ENCODE results near the gene SYTL4.
"Not testable (repeated sequence)": the region's sequence is repeated elsewhere in the genome, so short reads cannot be mapped to it uniquely, and the experiment has no call there.

The SYTL4 gene

GRCh38 chrX:100731441-100732281 is at the start of gene SYTL4:
SYTL4 (minus strand) TSS chrX:100732121; CDS start chrX:100702037, 30,084 bp downstream.
- Mint-ChIP-seq H3K27ac (no peak within 1 kb of the TSS), H3K4me1 (no peaks in the 10 kb centered on the region), H3K9me3 (peaks cover 5% of the 10 kb centered on the region), H3K4me3 (peak within 1 kb of the TSS; percentile 36), H3K36me3 (no peaks in the 10 kb centered on the region), H3K27me3 (peaks cover 44% of the 10 kb centered on the region)
- ATAC-seq: no peak

- ATAC-seq, H3K9me3 Mint-ChIP-seq, H3K27me3 Mint-ChIP-seq, H3K27ac Mint-ChIP-seq, H3K4me1 Mint-ChIP-seq, H3K36me3 Mint-ChIP-seq, H3K4me3 Mint-ChIP-seq: not testable (repeated sequence)
These were observed 37.5 kb upstream of the SYTL4 start for GRCh38 chrX:100769439-100769838.

DNA sequence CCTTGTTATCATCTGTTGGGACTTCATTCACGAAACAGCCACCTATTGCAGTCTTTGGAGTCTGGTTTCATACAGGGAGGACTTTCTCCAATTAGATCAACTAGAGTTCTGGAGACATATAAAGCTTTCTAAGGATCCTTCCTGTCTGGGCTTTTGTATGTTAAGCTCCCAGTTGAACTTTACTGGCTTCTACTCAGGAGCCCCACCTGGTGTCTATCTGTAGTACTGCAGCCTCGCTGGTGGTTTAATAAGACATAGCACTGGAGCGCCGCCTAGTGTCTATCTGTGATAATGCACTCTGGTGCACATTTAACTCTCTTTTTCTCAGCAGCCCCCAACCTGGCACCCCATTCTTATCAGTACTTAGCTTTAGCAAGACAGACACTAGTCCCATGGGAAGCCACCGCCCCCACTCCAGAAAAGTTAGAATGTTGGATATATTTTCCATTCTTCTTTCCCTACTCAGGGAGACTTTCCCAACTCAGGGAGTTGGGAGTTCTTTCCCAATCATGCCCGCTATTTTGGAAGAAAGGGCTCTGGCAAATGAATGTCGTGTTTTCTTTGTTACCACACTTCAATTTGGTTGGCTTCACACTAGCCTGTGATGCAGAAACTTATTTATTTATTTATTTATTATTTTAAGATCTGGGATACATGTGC is 36.9 kb upstream of the SYTL4 start:
- no peaks in the 10 kb centered on the region for H3K27me3 Mint-ChIP-seq
- no peak overlapping the region for H3K27ac Mint-ChIP-seq
- no peak overlapping the region for H3K4me3 Mint-ChIP-seq
- H3K9me3 Mint-ChIP-seq: peaks cover 3% of the 10 kb centered on the region
- peaks cover 4% of the 10 kb centered on the region for H3K4me1 Mint-ChIP-seq
- H3K36me3 Mint-ChIP-seq: no peaks in the 10 kb centered on the region
- ATAC-seq: peak; percentile 56

GRCh38 chrX:100750883-100751282 is 19.0 kb upstream of the SYTL4 start:
- Mint-ChIP-seq H3K27me3 (peaks cover 22% of the 10 kb centered on the region), H3K9me3 (no peaks in the 10 kb centered on the region), H3K36me3 (no peaks in the 10 kb centered on the region), H3K4me3 (no peak overlapping the region), H3K27ac (no peak overlapping the region), H3K4me1 (no peaks in the 10 kb centered on the region)
- ATAC-seq: no peak

- no peak overlapping the region for H3K27ac Mint-ChIP-seq
- no peaks in the 10 kb centered on the region for H3K9me3 Mint-ChIP-seq
- H3K27me3 Mint-ChIP-seq: peaks cover 22% of the 10 kb centered on the region
- H3K36me3 Mint-ChIP-seq: no peaks in the 10 kb centered on the region
- no peak overlapping the region for H3K4me3 Mint-ChIP-seq
- no peak for ATAC-seq
- H3K4me1 Mint-ChIP-seq: no peaks in the 10 kb centered on the region
These were observed 16.2 kb upstream of the SYTL4 start for GRCh38 chrX:100748108-100748507.

DNA sequence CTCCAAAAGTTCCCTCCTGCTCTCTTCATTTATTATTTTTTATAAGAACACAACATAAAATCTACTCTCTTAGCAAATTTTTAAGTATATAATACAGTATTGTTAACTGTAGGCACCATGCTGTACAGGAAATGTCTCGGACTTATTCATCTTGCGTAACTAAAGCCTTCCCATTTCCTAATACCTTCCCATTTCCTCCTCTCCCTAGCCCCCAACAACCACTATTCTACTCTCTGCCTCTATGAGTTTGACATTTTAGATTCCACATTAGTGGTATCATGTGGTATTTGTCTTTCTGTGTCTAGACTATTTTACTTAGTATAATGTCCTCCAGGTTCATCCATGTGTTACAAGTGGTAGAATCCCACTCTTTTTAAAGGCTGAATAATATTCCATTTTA is 15.8 kb upstream of the SYTL4 start:
- no peak for ATAC-seq
- Mint-ChIP-seq H3K4me3 (no peak overlapping the region), H3K27ac (no peak overlapping the region), H3K27me3 (peaks cover 18% of the 10 kb centered on the region), H3K9me3 (no peaks in the 10 kb centered on the region), H3K36me3 (no peaks in the 10 kb centered on the region), H3K4me1 (no peaks in the 10 kb centered on the region)

GRCh38 chrX:100747090-100747489 is 15.2 kb upstream of the SYTL4 start:
- ATAC-seq: no peak
- H3K27ac Mint-ChIP-seq: no peak overlapping the region

DNA sequence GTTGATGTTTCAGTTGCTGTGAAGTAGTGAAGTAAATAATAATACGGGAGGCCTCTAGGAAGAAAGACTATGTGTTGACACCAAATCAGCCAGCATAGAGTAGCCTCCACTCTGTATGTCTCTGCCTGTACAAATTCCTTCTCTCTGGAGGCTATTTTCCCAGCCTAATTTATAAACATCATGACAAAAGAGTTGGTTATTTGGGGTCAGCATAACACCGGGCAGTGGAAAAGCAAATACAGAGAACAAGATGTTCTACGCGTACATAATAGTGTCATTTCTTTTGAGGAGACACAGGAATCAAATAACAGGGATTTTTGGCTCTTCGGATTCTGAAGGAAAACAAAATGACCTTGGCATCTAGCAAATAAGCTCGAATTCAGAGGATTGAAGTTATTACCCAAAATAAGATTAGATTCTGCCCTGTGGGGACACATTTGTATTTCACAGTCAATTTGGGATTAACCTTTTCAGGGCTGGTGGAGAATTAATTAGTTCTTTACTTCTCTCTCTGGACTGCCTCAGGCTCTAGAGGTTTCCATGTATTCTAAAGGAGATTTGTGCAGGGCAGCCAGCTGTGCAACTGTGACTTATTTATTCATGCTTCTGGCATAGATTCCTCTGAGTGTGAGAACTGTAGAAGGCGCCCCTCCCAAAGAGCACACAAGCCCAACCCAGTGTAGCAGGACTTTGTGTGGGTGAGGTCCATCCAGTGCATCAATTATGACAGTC is 14.1 kb upstream of the SYTL4 start:
- Mint-ChIP-seq H3K27ac (no peak overlapping the region), H3K4me1 (no peaks in the 10 kb centered on the region), H3K9me3 (no peaks in the 10 kb centered on the region), H3K27me3 (peaks cover under 1% of the 10 kb centered on the region), H3K36me3 (no peaks in the 10 kb centered on the region), H3K4me3 (no peak overlapping the region)
- no peak for ATAC-seq

More at GRCh38 chrX:100747090-100747489, 15.2 kb upstream of the SYTL4 start:
- Mint-ChIP-seq H3K9me3 (no peaks in the 10 kb centered on the region), H3K4me3 (no peak overlapping the region), H3K36me3 (no peaks in the 10 kb centered on the region), H3K27me3 (peaks cover 11% of the 10 kb centered on the region), H3K4me1 (no peaks in the 10 kb centered on the region)

DNA sequence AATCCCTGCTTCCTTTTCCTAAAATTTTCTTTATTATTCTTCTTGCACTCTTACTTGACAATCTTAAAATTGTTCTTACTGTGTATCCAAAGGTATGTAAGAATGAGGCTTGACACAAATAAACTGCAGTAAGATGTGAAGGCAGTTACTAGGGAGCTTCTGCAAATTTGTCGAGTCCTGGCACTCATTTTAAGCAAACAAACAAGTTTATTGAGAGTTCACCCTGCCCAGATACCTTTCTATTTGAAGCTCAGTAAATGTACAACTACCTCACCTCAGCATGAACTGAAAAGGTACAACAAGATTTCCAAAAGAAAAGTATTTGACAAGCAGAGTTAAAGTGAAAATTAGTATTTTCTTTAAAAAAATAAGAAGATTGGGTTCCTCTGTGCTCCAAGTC is 13.3 kb upstream of the SYTL4 start:
- Mint-ChIP-seq H3K4me3 (no peak overlapping the region), H3K27ac (no peak overlapping the region), H3K27me3 (no peaks in the 10 kb centered on the region), H3K4me1 (no peaks in the 10 kb centered on the region), H3K9me3 (no peaks in the 10 kb centered on the region), H3K36me3 (no peaks in the 10 kb centered on the region)
- no peak for ATAC-seq

DNA sequence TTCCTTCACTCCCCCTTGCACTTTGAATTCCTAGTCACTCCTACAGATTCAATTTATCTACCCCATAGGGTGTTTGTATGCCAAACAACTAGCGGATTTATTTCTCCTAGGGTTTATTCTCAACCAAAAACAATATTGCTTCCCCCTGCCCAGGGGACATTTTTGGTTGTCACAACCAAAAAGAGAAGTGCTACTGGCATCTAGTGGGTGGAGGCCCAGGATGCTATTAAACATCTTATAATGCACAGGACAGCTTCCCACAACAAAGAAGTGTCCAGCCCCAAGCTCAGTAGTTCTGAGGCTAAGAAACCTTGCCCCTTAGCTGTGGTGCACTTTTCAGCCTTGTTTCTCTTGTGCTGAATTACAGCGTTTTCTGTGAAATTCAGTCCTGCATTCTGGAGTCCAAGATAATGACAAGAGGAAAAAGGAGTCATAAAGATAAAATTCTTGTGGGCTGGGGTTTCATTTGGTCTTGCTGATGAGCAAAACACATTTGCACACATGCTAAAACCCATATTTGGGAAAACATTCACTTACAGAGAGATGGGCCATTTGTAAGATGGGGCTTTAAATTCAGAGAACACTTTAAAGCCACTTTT is 11.2 kb upstream of the SYTL4 start:
- Mint-ChIP-seq H3K27ac (no peak overlapping the region), H3K36me3 (no peaks in the 10 kb centered on the region), H3K4me1 (no peaks in the 10 kb centered on the region), H3K9me3 (no peaks in the 10 kb centered on the region), H3K4me3 (no peak overlapping the region), H3K27me3 (no peaks in the 10 kb centered on the region)
- ATAC-seq: no peak

DNA sequence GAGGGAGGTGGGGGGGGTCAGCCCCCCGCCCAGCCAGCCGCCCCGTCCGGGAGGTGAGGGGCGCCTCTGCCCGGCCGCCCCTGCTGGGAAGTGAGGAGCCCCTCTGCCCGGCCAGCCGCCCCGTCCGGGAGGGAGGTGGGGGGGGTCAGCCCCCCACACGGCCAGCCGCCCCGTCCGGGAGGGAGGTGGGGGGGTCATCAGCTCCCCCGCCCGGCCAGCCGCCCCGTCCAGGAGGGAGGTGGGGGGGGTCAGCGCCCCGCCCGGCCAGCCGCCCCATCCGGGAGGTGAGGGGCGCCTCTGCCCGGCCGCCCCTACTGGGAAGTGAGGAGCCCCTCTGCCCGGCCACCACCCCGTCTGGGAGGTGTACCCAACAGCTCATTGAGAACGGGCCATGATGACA is 7.9 kb downstream of the SYTL4 start:
- not testable (repeated sequence) for ATAC-seq, H3K36me3 Mint-ChIP-seq, H3K9me3 Mint-ChIP-seq, H3K4me1 Mint-ChIP-seq, H3K27ac Mint-ChIP-seq, H3K4me3 Mint-ChIP-seq
- H3K27me3 Mint-ChIP-seq: peaks cover 24% of the 10 kb centered on the region

DNA sequence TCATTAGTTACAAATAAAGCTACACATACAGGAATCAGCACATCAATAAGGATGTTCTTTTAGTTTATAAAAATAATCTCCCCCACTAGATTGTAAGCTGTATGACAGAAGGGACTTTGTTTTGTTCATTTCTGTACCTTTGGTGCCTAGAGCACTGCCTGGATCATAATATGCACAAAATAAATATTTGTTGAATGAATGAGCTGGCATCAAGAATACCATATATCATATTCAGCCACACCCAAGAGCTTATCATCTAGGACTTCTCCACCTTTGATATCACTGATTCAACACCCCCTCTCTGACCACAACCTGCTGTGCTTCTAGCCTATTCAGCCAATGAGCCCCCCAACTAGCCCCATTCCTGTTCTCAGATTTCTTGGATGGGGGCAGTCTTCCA is 10.6 kb downstream of the SYTL4 start:
- no peak overlapping the region for H3K4me3 Mint-ChIP-seq
- peaks cover 4% of the 10 kb centered on the region for H3K27me3 Mint-ChIP-seq
- ATAC-seq: no peak
- H3K27ac Mint-ChIP-seq: no peak overlapping the region
- H3K9me3 Mint-ChIP-seq: no peaks in the 10 kb centered on the region
- no peaks in the 10 kb centered on the region for H3K4me1 Mint-ChIP-seq
- H3K36me3 Mint-ChIP-seq: no peaks in the 10 kb centered on the region

DNA sequence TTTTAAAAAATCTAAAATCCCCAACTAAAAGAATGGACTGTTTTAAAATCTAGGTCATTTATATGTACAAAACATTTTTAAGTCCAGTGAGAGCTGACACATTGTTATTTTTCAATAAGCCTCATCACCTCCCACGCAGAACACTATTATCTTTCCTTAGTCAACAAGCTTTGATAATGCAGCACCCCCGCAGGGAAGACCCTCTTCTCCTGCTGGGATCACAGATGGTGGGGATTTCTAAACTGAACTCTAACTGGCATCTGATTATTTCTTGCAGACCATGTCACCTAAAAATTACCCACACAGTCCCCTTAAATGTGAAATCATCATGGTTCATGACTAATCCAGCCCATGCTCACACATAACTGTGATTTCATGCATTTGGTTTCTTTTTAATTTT is 11.6 kb downstream of the SYTL4 start:
- Mint-ChIP-seq H3K36me3 (no peaks in the 10 kb centered on the region), H3K4me3 (no peak overlapping the region), H3K27ac (no peak overlapping the region), H3K9me3 (no peaks in the 10 kb centered on the region), H3K4me1 (no peaks in the 10 kb centered on the region), H3K27me3 (no peaks in the 10 kb centered on the region)
- ATAC-seq: no peak

DNA sequence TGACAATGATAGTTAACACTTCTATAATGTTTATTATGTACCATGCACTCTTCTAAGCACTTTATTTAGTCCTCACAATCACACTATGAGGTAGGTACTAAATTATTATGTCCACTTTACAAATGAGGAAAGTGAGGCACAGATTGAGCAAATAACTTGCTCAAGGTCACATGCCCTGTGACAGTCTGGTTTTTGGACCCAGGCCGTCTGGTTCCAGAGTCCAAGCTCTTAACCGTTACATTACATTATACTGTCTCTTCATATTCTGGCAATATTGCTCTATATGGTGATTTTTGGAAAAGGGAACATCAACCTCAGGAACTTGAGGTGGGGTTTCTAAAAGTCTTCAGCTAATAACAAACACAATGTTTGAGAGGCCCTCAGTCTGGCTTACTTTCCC is 12.8 kb downstream of the SYTL4 start:
- Mint-ChIP-seq H3K36me3 (no peaks in the 10 kb centered on the region), H3K4me1 (no peaks in the 10 kb centered on the region), H3K4me3 (no peak overlapping the region), H3K27me3 (no peaks in the 10 kb centered on the region), H3K27ac (no peak overlapping the region), H3K9me3 (no peaks in the 10 kb centered on the region)
- no peak for ATAC-seq

DNA sequence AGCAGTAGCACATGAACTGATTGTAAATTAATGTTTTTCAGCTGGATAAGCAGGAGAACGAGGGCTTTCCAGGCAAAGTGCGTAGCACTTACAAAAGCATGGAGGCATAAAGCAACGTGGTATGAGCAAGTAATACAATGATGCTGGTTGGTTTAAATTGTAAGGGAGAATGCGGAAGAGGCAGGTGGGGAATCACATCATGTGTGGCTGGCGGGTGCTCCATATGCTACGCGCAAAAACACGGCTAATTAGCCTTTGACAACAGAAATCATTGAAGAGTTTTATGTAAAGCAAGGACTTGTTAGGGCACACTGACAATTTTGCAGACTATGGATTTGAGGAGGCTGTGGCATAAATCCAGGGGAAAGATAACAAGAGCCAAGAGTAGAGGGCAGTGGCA is 14.6 kb downstream of the SYTL4 start:
- Mint-ChIP-seq H3K27me3 (no peaks in the 10 kb centered on the region), H3K4me1 (no peaks in the 10 kb centered on the region), H3K27ac (no peak overlapping the region), H3K4me3 (no peak overlapping the region), H3K36me3 (no peaks in the 10 kb centered on the region), H3K9me3 (no peaks in the 10 kb centered on the region)
- no peak for ATAC-seq
